SH-SY5Y (cell line): Measurements from ENCODE around the gene AOPEP.

Experiments used
- GATA2 ChIP-seq: IDR thresholded peaks from 2 replicates; pipeline ENCODE4 v1.6.1; 2011; ENCODE audit warnings: mild to moderate bottlenecking, low read depth, low read length
- GATA3 ChIP-seq: IDR thresholded peaks from 2 replicates; pipeline ENCODE4 v1.6.1; 2011; ENCODE audit warnings: low read depth, mild to moderate bottlenecking, low read length, moderate library complexity

GRCh38 chr9:94680621-94681020 lies 45.9 kb upstream of the AOPEP start:
- TF ChIP-seq GATA3 (no peak), GATA2 (no peak)
